ENCODE results near the gene SLC52A3.

- TF ChIP-seq POLR2AphosphoS5 (IDR thresholded peaks at IDR 0.05) (no peak), CTCF (IDR thresholded peaks at IDR 0.05) (no peak), POLR2A (IDR thresholded peaks at IDR 0.05) (no peak)
Observed at GRCh38 chr20:711576-711975, 56.7 kb downstream of the SLC52A3 start.

Measured in stomach (tissue), 4 donors.